ENCODE measurements around the gene ZNF333.
A peak's percentile ranks its signal among the peaks of the same experiment; 100 is the strongest.

Gene ZNF333

DNA sequence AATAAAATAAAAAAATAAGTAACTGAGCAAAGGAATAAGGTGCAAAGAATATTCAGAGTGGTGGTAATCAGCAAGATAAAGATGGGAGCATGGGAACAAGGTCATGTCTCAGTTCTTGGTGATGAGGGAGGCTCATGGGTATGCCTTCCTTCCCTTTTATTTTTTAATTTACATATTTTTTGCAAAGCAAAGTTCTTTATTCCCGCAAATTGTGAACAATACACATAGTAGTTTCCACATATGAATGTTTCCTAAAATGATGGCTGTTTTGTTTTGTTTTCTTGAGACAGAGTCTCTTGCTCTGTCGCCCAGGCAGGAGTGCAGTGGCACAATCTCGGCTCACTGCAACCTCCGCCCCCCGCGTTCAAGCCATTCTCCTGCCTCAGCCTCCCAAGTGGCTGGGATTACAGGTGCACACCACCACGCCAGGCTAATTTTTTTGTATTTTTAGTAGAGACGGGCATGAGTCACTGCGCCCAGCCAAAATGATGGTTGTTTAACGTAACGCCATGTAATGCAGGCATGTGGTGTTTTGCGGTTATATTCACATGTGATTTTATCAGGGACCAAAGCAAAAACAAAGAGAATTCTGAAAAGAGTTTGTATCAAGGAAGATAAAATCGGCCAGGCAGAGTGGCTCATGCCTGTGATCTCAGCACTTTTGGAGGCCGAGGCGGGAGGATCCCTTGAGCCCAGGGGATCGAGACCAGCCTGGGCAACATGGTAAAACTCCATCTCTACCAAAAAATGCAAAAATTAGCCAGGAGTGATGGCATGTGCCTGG is 93.0 kb downstream of the ZNF333 start:
- DNase-seq = peak in 1 of 2 experiments; percentile 19

More for the DNA sequence above, 93.0 kb downstream of the ZNF333 start:
- TF ChIP-seq GATA1 (IDR thresholded peaks at IDR 0.05; ENCODE audit: low read depth, low read length) (no peak), POLR2A (IDR thresholded peaks at IDR 0.05; ENCODE audit: low read length) (no peak)
